NCI-H187 (cell line): ENCODE data around the gene COG8.
"Not testable (repeated sequence)": the region's sequence is repeated elsewhere in the genome, so short reads cannot be mapped to it uniquely, and the experiment has no call there.

Source experiments
- DNase-seq, 2 experiments: peaks; one replicate each; lab custom pipeline; 2025; lab: John Stamatoyannopoulos, UW

The COG8 gene

DNA sequence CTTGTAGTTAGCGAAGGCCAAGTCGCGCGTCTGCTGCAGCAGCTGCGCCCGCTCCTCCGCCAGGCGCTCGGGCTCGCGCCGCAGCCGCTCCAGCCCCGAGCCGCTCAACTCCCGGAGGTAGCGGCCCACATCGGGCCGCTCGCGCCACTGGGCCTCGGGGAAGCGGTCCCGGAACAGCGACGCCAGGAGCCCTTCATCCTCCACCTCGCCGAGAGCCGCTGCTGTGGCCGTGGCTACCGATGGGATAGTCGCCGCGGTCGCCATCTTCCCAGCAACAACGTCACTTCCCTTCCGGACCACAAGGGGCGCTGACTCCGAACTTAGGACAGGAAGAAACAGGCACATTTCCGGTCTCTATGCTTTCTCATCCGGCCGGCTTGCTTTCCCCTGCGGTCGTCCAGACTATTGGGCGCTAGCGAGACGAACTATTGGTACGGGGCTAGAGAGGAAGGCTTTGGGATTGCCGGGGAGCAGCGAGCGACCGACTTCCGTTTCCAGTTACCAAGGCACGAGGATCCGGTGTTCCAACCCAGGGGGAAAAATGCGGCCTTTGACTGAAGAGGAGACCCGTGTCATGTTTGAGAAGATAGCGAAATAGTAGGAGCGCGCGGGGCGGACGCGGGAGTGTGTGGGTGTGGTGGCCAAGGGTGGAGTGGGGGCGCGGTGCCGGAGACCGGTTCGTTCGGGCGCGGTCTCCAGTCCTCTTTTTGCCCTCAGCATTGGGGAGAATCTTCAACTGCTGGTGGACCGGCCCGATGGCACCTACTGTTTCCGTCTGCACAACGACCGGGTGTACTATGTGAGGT lies at the start of gene COG8, which contains the start of gene NIP7:
TSS of gene COG8 (minus strand) at position 276 of the 806 bp plus-strand sequence. CDS start at position 264, 12 bp downstream.
TSS of gene NIP7 (plus strand) at position 484 of the 806 bp plus-strand sequence. CDS start at position 542, 58 bp downstream.
- DNase-seq, result peak; percentile 62 to 88

- DNase-seq, result no peak
Measured at GRCh38 chr16:69386596-69386995, 47.2 kb upstream of the COG8 start.

GRCh38 chr16:69384974-69385373 lies 45.6 kb upstream of the COG8 start:
- no peak for DNase-seq

- DNase-seq, result no peak
Measured at GRCh38 chr16:69382421-69382820, 43.1 kb upstream of the COG8 start.

GRCh38 chr16:69381231-69381630 lies 41.9 kb upstream of the COG8 start:
- DNase-seq, result no peak

- no peak for DNase-seq
Measured at GRCh38 chr16:69378760-69379159, 39.4 kb upstream of the COG8 start.

GRCh38 chr16:69378036-69378435 lies 38.7 kb upstream of the COG8 start:
- DNase-seq, result no peak

- DNase-seq, result no peak
Measured at GRCh38 chr16:69376393-69377059, 37.2 kb upstream of the COG8 start.

DNA sequence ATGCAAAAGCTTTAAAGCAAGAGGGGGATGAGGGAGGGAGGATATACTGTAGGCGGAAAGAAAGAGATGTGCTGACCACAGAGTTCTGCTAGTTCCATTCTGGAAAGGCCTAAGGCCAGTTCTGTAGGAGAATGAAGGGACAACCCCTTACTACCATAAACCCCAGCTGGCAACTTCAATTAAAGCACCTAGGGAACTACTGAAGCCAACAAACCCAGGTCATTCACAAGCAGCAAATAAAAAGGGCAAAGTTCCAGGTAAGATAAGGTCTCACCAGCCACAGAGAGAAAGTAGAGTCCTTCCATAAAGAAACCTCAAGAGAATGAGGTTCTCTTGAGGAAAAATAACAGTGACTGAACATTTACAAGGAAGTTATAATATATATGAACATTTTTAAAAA lies 33.7 kb upstream of the COG8 start:
- DNase-seq, result no peak

GRCh38 chr16:69371564-69371963 lies 32.2 kb upstream of the COG8 start:
- DNase-seq, result no peak

DNA sequence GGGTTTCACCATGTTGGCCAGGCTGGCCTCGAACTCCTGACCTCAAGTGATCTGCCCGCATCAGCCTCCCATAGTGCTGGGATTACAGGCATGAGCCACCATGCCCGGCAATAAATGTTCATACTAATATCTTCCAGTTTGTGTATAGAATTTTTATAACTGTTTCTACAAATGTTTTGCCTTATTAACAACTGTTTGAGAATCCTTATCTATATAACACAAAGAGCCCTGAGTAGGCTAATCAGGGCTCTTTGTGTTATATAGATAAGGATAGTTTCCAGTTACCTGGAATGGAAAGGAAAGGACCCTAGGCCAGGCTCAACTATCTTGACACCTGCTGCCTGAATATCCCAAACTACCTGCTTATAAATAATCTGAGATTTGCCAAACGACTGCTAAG lies 29.5 kb upstream of the COG8 start:
- DNase-seq, result no peak

GRCh38 chr16:69367980-69368379 lies 28.6 kb upstream of the COG8 start:
- DNase-seq, result no peak

GRCh38 chr16:69366431-69366830 lies 27.1 kb upstream of the COG8 start:
- DNase-seq, result no peak

GRCh38 chr16:69365901-69366300 lies 26.5 kb upstream of the COG8 start:
- DNase-seq, result no peak

GRCh38 chr16:69364088-69364487 lies 24.7 kb upstream of the COG8 start:
- no peak for DNase-seq

- DNase-seq, result no peak
Measured at GRCh38 chr16:69363281-69363717, 23.9 kb upstream of the COG8 start.

DNA sequence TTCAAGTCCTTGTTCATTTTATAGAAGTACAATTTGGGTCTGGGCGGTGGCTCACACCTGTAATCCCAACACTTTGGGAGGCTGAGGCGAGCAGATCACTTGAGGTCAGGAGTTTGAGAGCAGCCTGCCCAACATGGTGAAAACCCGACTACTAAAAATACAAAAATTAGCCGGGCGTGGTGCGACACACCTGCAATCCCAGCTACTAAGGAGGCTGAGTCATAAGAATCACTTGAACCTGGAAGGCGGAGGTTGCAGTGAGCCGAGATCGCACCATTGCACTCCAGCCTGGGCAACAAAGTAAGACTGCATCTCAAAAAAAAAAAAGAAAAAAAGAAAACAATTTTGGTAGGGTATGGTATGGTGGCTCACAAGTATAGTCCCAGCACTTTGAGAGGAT lies 20.7 kb upstream of the COG8 start:
- not testable (repeated sequence) for DNase-seq

GRCh38 chr16:69351309-69352027 lies 12.1 kb upstream of the COG8 start, which contains the start of gene TMED6:
Gene TMED6 (minus strand): TSS chr16:69351786. CDS start chr16:69351753, 33 bp downstream.
- no peak for DNase-seq

GRCh38 chr16:69350536-69351133 lies 11.3 kb upstream of the COG8 start:
- DNase-seq, result no peak

DNA sequence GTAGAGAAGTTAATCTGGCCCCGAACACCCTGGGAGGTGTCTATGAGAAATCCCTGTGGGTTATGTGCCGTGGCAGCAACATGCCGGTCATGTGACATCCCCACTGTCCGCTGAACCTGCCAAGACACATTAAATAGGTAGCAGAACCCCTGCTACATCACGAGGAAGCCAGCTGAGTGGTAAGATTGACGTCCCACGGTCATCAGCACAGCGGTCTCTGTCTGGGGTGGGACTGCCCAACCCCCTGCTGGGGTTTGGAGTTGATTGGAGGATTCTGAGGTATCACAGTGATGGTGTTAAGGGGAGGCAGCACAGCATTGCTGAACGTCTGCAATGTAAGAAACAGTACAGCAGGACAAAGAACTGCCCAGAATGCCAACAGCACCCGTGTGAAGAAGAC lies 10.2 kb upstream of the COG8 start:
- DNase-seq, result no peak

DNA sequence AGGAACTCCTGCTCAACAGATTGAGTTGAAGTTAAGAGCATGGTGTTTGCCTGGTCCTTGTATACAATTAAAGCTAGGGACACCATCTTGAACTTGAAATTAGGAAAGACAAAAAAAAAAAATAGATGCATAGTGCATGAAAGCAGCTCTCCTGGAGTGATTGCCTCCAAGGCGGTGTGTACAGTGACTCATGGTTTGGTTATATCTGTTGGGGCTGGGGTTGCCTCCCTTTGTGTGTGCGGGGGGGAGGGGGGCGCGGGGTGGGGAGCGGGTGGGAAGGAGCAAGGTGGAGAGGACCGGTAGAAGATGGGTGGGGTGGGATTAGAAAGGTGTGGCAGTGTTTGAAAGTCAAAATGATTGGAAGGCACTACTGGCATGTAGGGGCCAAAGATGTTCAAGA lies 8.9 kb upstream of the COG8 start:
- DNase-seq, result no peak

DNA sequence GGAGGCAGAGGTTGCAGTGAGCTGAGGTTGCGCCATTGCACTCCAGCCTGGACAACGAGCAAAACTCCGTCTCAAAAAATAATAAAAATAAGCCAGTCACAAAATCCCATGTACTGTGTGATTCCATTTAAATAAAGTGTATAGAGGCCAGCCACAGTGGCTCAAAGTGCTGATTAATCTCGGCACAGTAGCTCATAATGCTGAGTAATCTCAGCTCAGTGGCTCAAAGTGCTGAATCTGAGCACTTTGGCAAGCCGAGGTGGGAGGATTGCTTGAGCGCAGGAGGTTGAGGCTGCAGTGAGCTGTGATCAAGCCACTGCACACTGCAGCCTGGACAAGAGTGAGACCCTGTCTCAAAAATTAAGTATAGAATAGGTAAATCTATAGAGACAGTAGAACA lies 7.3 kb upstream of the COG8 start:
- DNase-seq, result no peak
